GM12891 (cell line): ENCODE results near the gene GPR32.
A peak's percentile ranks its signal among the peaks of the same experiment; 100 is the strongest.

Source experiments
- PAX5 ChIP-seq: IDR thresholded peaks from 2 replicates; pipeline ENCODE4 v1.6.1; 2011; ENCODE audit warnings: low read length, moderate library complexity, mild to moderate bottlenecking; ENCODE audit not compliant: insufficient read depth, severe bottlenecking
- POLR2A ChIP-seq: IDR thresholded peaks from 2 replicates; pipeline ENCODE4 v1.6.1; 2011; ENCODE audit warnings: low read depth, low read length, control low read depth
- POLR2AphosphoS5 ChIP-seq: IDR thresholded peaks from 2 replicates; pipeline ENCODE4 v1.6.1; 2011; ENCODE audit warnings: low read depth, low read length, control low read depth

- TF ChIP-seq PAX5: no peak
- TF ChIP-seq POLR2A: peak; percentile 66
- TF ChIP-seq POLR2AphosphoS5: peak; percentile 64; the same call in 1 of the 2 replicates
Observed at GRCh38 chr19:50792272-50793250, 22.3 kb downstream of the GPR32 start.
